Measurements from ENCODE around the gene EIF1B. TPM values are rescaled to one million over a fixed set of nuclear protein-coding genes. Genes with fewer than 3 reads are reported as not detected.

The EIF1B gene
- total RNA-seq, 1 experiment from 2014 or later = 33.6 TPM

DNA sequence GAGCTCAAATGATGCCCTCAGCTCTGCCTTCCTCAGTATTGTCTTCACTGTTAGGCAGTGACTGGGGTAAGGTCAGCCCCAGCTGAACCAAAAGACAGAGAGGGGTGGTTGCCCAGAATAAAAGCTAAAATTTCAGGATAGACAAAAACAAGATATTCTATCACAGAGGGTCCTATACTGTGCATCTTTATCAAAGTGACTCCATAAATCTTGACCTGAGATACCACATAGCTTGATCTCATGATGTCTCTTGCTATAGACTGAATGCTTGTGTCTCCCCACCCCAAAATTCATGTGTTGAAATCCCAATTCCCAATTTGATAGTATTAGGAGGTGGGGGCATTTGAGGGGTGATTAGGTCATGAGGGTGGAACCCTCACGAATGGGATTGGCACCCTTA lies 30.4 kb downstream of the EIF1B start:
- H3K9ac ChIP-seq (ENCODE audit: low read length) = no peak overlapping the region
- ATAC-seq (no peak), DNase-seq (ENCODE audit: low read depth, low spot score) (no peak)
- no peaks in the 10 kb centered on the region for H3K4me1 ChIP-seq (ENCODE audit: control insufficient read depth in 1 of 2, insufficient read depth in 2 of 2, low read length in 2 of 2)
- no TSS peak for BruUV-seq (replicated peaks)
- ChIA-PET POLR2A (no interaction called here), RAD21 (ENCODE audit: low non-redundant PET in 1 of 2, low total read pairs in 2 of 2, uncharacterized antibody in 2 of 2, unreplicated experiment in 2 of 2) (no interaction called here), CTCF (no interaction called here)
- H3K4me2 ChIP-seq (ENCODE audit: low read length) = no peak overlapping the region
- H3K27me3 ChIP-seq (ENCODE audit: insufficient read depth, low read length) = no peaks in the 10 kb centered on the region
- intact Hi-C loops (cut with micrococcal nuclease) = loop anchor here (5.0 kb wide), 1 partner anchor 212 kb away; no protein-coding TSS in a partner anchor
- H3K9me2 ChIP-seq (ENCODE audit: insufficient read depth) = no peaks in the 10 kb centered on the region; the same call in 1 of the 2 replicates
- H3K36me3 ChIP-seq (ENCODE audit: control insufficient read depth in 1 of 2, insufficient read depth in 2 of 2, low read length in 2 of 2) = no peaks in the 10 kb centered on the region
- H2AFZ ChIP-seq (ENCODE audit: low read depth, low read length, poor library complexity, severe bottlenecking) = no peak overlapping the region
- H3K27ac ChIP-seq (ENCODE audit: low read depth, low read length) = no peak overlapping the region
- H3K4me3 ChIP-seq (replicated peaks in 1 of 2; ENCODE audit: low read depth in 1 of 2, low read length in 2 of 2) = no peak overlapping the region
- H3K9me3 ChIP-seq (ENCODE audit: control insufficient read depth in 1 of 2, insufficient read depth in 1 of 2, low read depth in 1 of 2, low read length in 2 of 2) = no peaks in the 10 kb centered on the region
- TF ChIP-seq SIN3A (IDR thresholded peaks at IDR 0.05; ENCODE audit: low read depth) (no peak), EGR1 (IDR thresholded peaks at IDR 0.05; ENCODE audit: low read depth) (no peak), FOSL1 (IDR thresholded peaks at IDR 0.05; ENCODE audit: low read depth) (no peak), ZBTB33 (IDR thresholded peaks at IDR 0.05; ENCODE audit: extremely low read depth, insufficient replicate concordance, low read length) (no peak), SRF (IDR thresholded peaks at IDR 0.05; ENCODE audit: low read depth) (no peak), CTCF (IDR thresholded peaks at IDR 0.05 in 2 of 3, conservative IDR thresholded peaks at IDR 0.05 in 1 of 3; ENCODE audit: borderline replicate concordance in 1 of 3, insufficient read depth in 1 of 3, low read depth in 2 of 3, low read length in 2 of 3) (no peak), YY1 (IDR thresholded peaks at IDR 0.05; ENCODE audit: extremely low read depth, insufficient replicate concordance, low read depth, low read length) (no peak), CBX3 (IDR thresholded peaks at IDR 0.05; ENCODE audit: low read depth) (no peak), ZFX (IDR thresholded peaks at IDR 0.05) (no peak), CEBPB (IDR thresholded peaks at IDR 0.05; ENCODE audit: low read depth) (no peak), ELF1 (IDR thresholded peaks at IDR 0.05; ENCODE audit: borderline replicate concordance, low read depth) (no peak), EZH2phosphoT487 (IDR thresholded peaks at IDR 0.05; ENCODE audit: borderline replicate concordance) (no peak), EZH2 (IDR thresholded peaks at IDR 0.05) (no peak)
- no peaks in the 10 kb centered on the region for H3K79me2 ChIP-seq (ENCODE audit: insufficient read depth, low read length)
- H4K20me1 ChIP-seq (ENCODE audit: insufficient read depth) = no peaks in the 10 kb centered on the region
